Measurements from ENCODE around the gene CFHR4. TPM values are rescaled to one million over a fixed set of nuclear protein-coding genes. Genes with fewer than 3 reads are reported as not detected.
A peak's percentile ranks its signal among the peaks of the same experiment; 100 is the strongest.
"Not testable (repeated sequence)": the region's sequence is repeated elsewhere in the genome, so short reads cannot be mapped to it uniquely, and the experiment has no call there.

Gene CFHR4
- total and polyA plus RNA-seq, 4 donors: 0.10 to 0.33 (median 0.11) TPM; not detected in 1

- no peaks in the 10 kb centered on the region for H3K9me3 ChIP-seq (ENCODE audit: control insufficient read depth, insufficient read depth, low read length)
- H3K4me1 ChIP-seq (ENCODE audit: control insufficient read depth, insufficient read depth, low read length): peaks cover 3% of the 10 kb centered on the region
- no peaks in the 10 kb centered on the region for H3K27me3 ChIP-seq (ENCODE audit: control insufficient read depth, insufficient read depth, low read length)
- no peaks in the 10 kb centered on the region for H3K36me3 ChIP-seq (ENCODE audit: control insufficient read depth, insufficient read depth, low read length)
- WGBS (ENCODE audit: insufficient coverage): 92% methylated on average over 3 of the region's 3 CpGs
- no peak overlapping the region for H3K27ac ChIP-seq (ENCODE audit: low read depth, low read length)
- no peak overlapping the region for H3K4me3 ChIP-seq (ENCODE audit: low read depth, low read length)
- DNase-seq (ENCODE audit: low read depth in 4 of 6, low spot score in 6 of 6): no peak
Measured at GRCh38 chr1:196875935-196876334, 11.9 kb upstream of the CFHR4 start.

GRCh38 chr1:196877964-196878363, 9.9 kb upstream of the CFHR4 start:
- DNase-seq (ENCODE audit: low read depth in 4 of 6, low spot score in 6 of 6): peak in 2 of 6 donors; percentile 58 to 68
- no peaks in the 10 kb centered on the region for H3K27me3 ChIP-seq (ENCODE audit: control insufficient read depth, insufficient read depth, low read length)
- WGBS (ENCODE audit: insufficient coverage): 6% methylated on average over 29 of the region's 29 CpGs
- H3K4me1 ChIP-seq (ENCODE audit: control insufficient read depth, insufficient read depth, low read length): peaks cover 3% of the 10 kb centered on the region
- peak overlapping the region; percentile 26 for H3K4me3 ChIP-seq (ENCODE audit: low read depth, low read length)
- H3K36me3 ChIP-seq (ENCODE audit: control insufficient read depth, insufficient read depth, low read length): no peaks in the 10 kb centered on the region
- no peaks in the 10 kb centered on the region for H3K9me3 ChIP-seq (ENCODE audit: control insufficient read depth, insufficient read depth, low read length)
- H3K27ac ChIP-seq (ENCODE audit: low read depth, low read length): no peak overlapping the region

GRCh38 chr1:196886560-196886959, 1.3 kb upstream of the CFHR4 start:
- 94% methylated on average over 3 of the region's 4 CpGs for WGBS (ENCODE audit: insufficient coverage)
- H3K27me3 ChIP-seq (ENCODE audit: control insufficient read depth, insufficient read depth, low read length); H3K9me3 ChIP-seq (ENCODE audit: control insufficient read depth, insufficient read depth, low read length); H3K4me3 ChIP-seq (ENCODE audit: low read depth, low read length); DNase-seq (ENCODE audit: low read depth in 4 of 6, low spot score in 6 of 6); H3K4me1 ChIP-seq (ENCODE audit: control insufficient read depth, insufficient read depth, low read length); H3K27ac ChIP-seq (ENCODE audit: low read depth, low read length); H3K36me3 ChIP-seq (ENCODE audit: control insufficient read depth, insufficient read depth, low read length): not testable (repeated sequence)

- 93% methylated on average over 5 of the region's 6 CpGs for WGBS (ENCODE audit: insufficient coverage)
- no peak for DNase-seq (ENCODE audit: low read depth in 4 of 6, low spot score in 6 of 6)
- H3K9me3 ChIP-seq (ENCODE audit: control insufficient read depth, insufficient read depth, low read length): no peaks in the 10 kb centered on the region
Measured at GRCh38 chr1:196890668-196891067, 2.8 kb downstream of the CFHR4 start.

GRCh38 chr1:196891251-196891650, 3.4 kb downstream of the CFHR4 start:
- H3K27me3 ChIP-seq (ENCODE audit: control insufficient read depth, insufficient read depth, low read length): no peaks in the 10 kb centered on the region
- H3K27ac ChIP-seq (ENCODE audit: low read depth, low read length): no peak overlapping the region
- no peaks in the 10 kb centered on the region for H3K36me3 ChIP-seq (ENCODE audit: control insufficient read depth, insufficient read depth, low read length)
- WGBS (ENCODE audit: insufficient coverage): 94% methylated on average over 5 of the region's 6 CpGs
- H3K4me1 ChIP-seq (ENCODE audit: control insufficient read depth, insufficient read depth, low read length): no peaks in the 10 kb centered on the region
- H3K9me3 ChIP-seq (ENCODE audit: control insufficient read depth, insufficient read depth, low read length): no peaks in the 10 kb centered on the region
- DNase-seq (ENCODE audit: low read depth in 4 of 6, low spot score in 6 of 6): no peak
- H3K4me3 ChIP-seq (ENCODE audit: low read depth, low read length): no peak overlapping the region

More at GRCh38 chr1:196890668-196891067, 2.8 kb downstream of the CFHR4 start:
- H3K27me3 ChIP-seq (ENCODE audit: control insufficient read depth, insufficient read depth, low read length): no peaks in the 10 kb centered on the region
- H3K4me3 ChIP-seq (ENCODE audit: low read depth, low read length): no peak overlapping the region
- H3K4me1 ChIP-seq (ENCODE audit: control insufficient read depth, insufficient read depth, low read length): no peaks in the 10 kb centered on the region
- no peak overlapping the region for H3K27ac ChIP-seq (ENCODE audit: low read depth, low read length)
- H3K36me3 ChIP-seq (ENCODE audit: control insufficient read depth, insufficient read depth, low read length): no peaks in the 10 kb centered on the region

GRCh38 chr1:196896355-196896754, 8.5 kb downstream of the CFHR4 start:
- no peak for DNase-seq (ENCODE audit: low read depth in 4 of 6, low spot score in 6 of 6)
- Histone ChIP-seq H3K36me3 (ENCODE audit: control insufficient read depth, insufficient read depth, low read length) (no peaks in the 10 kb centered on the region), H3K4me1 (ENCODE audit: control insufficient read depth, insufficient read depth, low read length) (peaks cover 7% of the 10 kb centered on the region), H3K4me3 (ENCODE audit: low read depth, low read length) (no peak overlapping the region), H3K27ac (ENCODE audit: low read depth, low read length) (no peak overlapping the region), H3K27me3 (ENCODE audit: control insufficient read depth, insufficient read depth, low read length) (no peaks in the 10 kb centered on the region), H3K9me3 (ENCODE audit: control insufficient read depth, insufficient read depth, low read length) (no peaks in the 10 kb centered on the region)
- 81% methylated on average over 6 of the region's 8 CpGs for WGBS (ENCODE audit: insufficient coverage)

GRCh38 chr1:196897158-196897828, 9.4 kb downstream of the CFHR4 start:
- no peak overlapping the region for H3K27ac ChIP-seq (ENCODE audit: low read depth, low read length)
- no peaks in the 10 kb centered on the region for H3K27me3 ChIP-seq (ENCODE audit: control insufficient read depth, insufficient read depth, low read length)
- H3K4me3 ChIP-seq (ENCODE audit: low read depth, low read length): peak overlapping the region; percentile 33
- peaks cover 7% of the 10 kb centered on the region for H3K4me1 ChIP-seq (ENCODE audit: control insufficient read depth, insufficient read depth, low read length)
- H3K9me3 ChIP-seq (ENCODE audit: control insufficient read depth, insufficient read depth, low read length): no peaks in the 10 kb centered on the region
- no peaks in the 10 kb centered on the region for H3K36me3 ChIP-seq (ENCODE audit: control insufficient read depth, insufficient read depth, low read length)
- peak in 3 of 6 donors; percentile 10 to 75 (median 56) for DNase-seq (ENCODE audit: low read depth in 4 of 6, low spot score in 6 of 6)
- 28% methylated on average over 18 of the region's 26 CpGs for WGBS (ENCODE audit: insufficient coverage)

- H3K36me3 ChIP-seq (ENCODE audit: control insufficient read depth, insufficient read depth, low read length): no peaks in the 10 kb centered on the region
- no peak overlapping the region for H3K4me3 ChIP-seq (ENCODE audit: low read depth, low read length)
- WGBS (ENCODE audit: insufficient coverage): no CpG with 5 or more reads among the region's 2 CpGs
- peaks cover 3% of the 10 kb centered on the region for H3K4me1 ChIP-seq (ENCODE audit: control insufficient read depth, insufficient read depth, low read length)
- no peak overlapping the region for H3K27ac ChIP-seq (ENCODE audit: low read depth, low read length)
- DNase-seq (ENCODE audit: low read depth in 4 of 6, low spot score in 6 of 6): no peak
- no peaks in the 10 kb centered on the region for H3K9me3 ChIP-seq (ENCODE audit: control insufficient read depth, insufficient read depth, low read length)
- H3K27me3 ChIP-seq (ENCODE audit: control insufficient read depth, insufficient read depth, low read length): no peaks in the 10 kb centered on the region
Measured at GRCh38 chr1:196902344-196902743, 14.5 kb downstream of the CFHR4 start.

GRCh38 chr1:196910215-196910614, 22.4 kb downstream of the CFHR4 start:
- H3K36me3 ChIP-seq (ENCODE audit: control insufficient read depth, insufficient read depth, low read length): no peaks in the 10 kb centered on the region
- H3K27ac ChIP-seq (ENCODE audit: low read depth, low read length): no peak overlapping the region
- no CpG with 5 or more reads among the region's 2 CpGs for WGBS (ENCODE audit: insufficient coverage)
- no peaks in the 10 kb centered on the region for H3K4me1 ChIP-seq (ENCODE audit: control insufficient read depth, insufficient read depth, low read length)
- no peak overlapping the region for H3K4me3 ChIP-seq (ENCODE audit: low read depth, low read length)
- DNase-seq (ENCODE audit: low read depth in 4 of 6, low spot score in 6 of 6): no peak
- H3K27me3 ChIP-seq (ENCODE audit: control insufficient read depth, insufficient read depth, low read length): no peaks in the 10 kb centered on the region
- H3K9me3 ChIP-seq (ENCODE audit: control insufficient read depth, insufficient read depth, low read length): no peaks in the 10 kb centered on the region

- DNase-seq (ENCODE audit: low read depth in 4 of 6, low spot score in 6 of 6); H3K27me3 ChIP-seq (ENCODE audit: control insufficient read depth, insufficient read depth, low read length); H3K4me1 ChIP-seq (ENCODE audit: control insufficient read depth, insufficient read depth, low read length); H3K36me3 ChIP-seq (ENCODE audit: control insufficient read depth, insufficient read depth, low read length); H3K4me3 ChIP-seq (ENCODE audit: low read depth, low read length); H3K27ac ChIP-seq (ENCODE audit: low read depth, low read length); H3K9me3 ChIP-seq (ENCODE audit: control insufficient read depth, insufficient read depth, low read length): not testable (repeated sequence)
- 56% methylated on average over 3 of the region's 5 CpGs for WGBS (ENCODE audit: insufficient coverage)
Measured at GRCh38 chr1:196912283-196912682, 24.4 kb downstream of the CFHR4 start.

Measured in spinal cord (tissue), 10 donors.